Measurements from ENCODE around the gene FUT7.
A peak's percentile ranks its signal among the peaks of the same experiment; 100 is the strongest.

Gene FUT7

DNA sequence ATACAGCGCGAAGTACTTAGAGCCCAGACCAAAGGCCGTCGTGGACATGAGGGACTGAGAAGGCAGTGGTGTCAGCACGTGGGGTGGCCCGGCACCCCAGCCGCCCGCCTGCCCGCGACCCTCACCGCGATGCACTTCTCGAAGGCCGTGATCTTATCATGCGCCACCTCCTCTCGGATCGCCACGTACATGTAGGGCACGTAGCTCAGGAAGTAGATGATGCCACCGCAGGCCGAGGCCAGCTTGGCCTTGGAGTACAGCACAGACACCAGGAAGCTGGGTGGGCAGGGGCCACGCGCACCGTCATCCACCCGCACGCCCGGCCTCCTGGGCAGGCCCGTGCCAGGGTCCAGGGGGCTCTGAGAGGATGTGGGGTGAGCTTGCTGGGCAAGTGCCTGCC lies 14.8 kb downstream of the FUT7 start:
- no peak for DNase-seq

DNA sequence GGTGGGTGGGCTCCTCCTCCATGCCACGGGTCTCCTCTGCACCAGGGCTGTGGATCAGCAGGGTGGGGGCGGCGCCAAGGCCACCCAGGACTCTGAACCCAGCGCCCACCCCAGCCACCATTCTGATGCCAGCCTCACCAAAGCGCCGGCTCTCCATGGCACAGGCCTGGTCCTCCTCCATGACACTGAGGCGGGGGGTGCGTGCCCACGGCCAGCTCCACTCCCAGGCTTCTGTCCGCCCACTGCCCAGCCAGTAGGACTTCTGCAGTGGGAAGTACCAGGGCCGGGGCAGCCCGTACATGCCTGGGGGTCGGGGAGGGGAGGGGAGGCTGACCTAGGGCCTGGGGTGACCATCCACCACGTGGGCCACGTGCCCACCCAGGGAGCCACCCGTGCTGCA lies 15.5 kb downstream of the FUT7 start:
- DNase-seq = no peak

DNA sequence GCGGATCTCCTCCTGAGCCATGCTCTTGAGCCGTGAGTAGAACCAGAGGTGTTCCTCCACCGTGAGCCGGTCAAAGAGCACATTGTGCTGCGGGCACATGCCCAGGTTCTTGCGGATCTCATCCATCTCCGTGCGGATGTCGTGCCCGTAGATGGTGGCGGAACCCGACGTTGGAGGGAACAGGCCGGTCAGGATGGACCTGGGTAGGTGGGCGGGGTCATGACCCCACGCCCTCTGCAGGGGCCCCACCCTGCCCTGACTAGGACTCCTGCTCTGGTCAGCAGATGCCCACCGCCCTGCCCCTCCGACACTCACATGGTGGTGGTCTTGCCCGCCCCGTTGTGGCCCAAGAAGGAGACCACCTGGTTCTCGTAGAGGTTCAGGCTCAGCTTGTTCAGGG lies 15.9 kb downstream of the FUT7 start:
- no peak for DNase-seq

DNA sequence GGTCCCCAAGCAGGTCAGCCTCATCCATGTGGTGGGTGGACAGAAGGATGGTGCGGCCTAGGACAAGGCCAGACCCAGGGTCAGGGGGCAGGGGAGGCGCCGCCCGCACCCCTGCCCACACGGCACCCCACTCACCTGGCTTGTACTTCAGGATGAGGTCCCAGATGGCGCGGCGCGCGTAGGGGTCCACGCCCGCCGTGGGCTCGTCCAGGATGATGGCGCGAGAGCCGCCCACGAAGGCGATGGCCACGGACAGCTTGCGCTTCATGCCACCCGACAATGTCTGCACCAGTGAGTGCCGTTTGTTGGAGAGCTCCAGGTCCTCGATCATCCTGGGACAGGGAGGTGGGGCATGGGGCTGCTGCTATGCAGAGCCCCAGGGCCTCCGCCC lies 16.4 kb downstream of the FUT7 start:
- no peak for DNase-seq

DNA sequence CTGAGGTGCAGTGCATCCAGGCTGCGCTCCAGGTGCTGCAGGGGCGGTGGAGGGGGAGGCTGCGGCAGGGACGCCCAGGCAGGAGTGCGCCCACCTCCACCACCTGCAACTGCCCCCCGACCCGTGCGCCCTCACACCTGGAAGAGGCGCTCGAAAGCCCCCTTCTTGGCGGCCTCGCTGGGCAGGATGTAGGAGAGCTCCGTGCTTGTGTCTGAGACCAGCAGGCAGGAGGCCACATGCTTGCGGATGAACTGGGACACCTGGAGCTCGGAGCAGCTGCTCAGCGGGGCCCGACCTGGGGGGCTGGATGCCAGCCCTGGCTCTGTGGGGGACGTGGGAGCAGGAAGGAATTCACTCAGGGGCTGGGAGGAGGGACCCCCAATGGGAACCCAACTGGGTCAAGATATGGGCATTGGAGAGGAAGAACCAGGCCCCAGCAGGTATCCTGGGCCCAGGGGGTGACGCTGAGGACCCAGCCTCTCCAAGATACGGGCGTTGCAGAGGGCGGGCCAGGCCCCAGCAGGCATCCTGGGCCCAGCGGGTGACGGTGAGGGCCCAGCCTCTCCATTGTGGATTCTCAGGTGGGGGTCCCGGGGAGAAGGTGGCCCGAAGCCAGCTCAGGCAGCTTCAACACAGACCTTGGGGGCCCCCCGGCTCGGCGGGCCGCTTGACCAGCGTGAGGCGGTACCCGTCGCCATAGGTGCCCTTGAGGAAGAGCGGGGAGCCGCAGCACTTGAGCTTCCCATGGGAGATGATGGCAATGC lies 16.9 kb downstream of the FUT7 start:
- no peak for DNase-seq

DNA sequence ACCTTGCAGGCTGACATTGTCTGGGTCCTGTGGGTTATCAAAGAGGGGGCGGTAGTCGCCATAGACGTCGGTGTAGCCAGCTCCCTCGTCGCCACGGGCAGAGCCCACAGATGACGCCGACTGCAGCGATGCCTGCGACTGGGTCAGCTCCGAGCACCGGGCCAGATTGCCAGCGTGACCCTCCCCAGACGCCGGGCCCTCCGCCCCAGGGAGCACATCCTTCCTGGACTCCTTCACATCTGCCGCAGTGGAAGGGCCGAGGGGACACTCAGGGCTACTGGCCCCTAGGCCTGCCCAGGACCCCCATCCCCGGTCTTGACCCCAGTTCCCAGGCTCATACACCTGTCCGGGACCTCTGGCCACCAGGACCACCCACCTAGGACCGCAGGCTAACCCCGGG lies 17.7 kb downstream of the FUT7 start:
- no peak for DNase-seq

DNA sequence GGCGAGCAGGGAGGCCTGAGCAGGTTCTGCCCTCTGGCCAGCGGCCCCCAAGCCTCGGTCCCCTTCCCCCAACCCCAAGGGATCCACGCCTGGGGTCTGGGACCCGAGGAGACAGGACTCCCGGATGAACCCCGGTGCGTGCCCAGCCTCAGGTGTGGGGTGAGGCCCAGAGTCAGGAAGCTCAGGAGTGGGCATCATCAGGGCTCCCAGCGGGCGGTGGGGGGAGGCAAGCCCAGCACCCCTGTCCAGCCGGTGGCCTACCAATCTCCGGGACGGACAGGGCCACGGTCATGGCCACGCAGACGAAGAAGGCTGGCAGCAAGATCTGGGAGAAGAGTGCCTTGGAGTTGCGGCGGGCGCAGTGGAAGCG lies 18.3 kb downstream of the FUT7 start:
- DNase-seq = no peak

DNA sequence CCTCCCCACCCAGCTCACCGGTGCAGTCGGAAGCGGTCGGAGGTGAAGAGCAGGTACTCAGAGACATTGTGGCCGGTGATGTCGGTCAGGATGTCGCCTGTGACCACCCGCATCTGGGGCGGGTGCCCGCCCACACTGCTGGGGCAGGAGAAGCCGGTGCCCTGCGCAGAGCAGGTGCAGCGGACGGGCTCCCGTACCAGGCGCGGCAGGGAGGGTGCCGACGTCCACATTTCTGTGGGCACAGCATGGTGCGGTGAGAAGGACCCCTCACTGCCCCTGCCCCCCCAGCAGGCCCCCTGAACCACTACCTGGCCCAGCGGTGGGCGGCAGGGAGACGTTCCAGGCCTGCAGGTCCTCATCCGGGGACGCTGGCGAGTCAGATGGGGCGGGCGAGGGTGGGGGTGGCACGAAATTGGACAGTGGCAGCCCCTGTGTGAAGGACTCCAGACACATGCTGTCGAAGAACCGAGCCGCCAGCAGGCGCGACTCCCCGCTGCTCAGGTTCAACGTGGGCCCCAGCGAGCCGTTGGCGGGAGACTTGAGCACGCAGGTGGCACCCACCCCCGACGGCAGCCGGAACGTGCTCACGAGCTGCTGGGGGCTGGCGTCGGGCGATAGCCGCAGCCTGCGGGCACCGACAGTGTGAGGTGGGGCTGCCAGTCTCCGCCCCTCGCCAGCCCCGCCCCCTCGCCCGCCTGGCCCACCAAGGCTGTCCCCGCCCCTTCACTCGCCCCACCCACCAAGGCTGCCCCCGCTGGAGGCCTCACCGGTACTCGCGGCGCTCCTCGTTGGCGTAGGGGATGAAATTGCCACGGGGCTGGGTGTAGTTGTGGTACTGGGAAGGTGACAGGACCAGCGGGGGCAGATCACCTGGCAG lies 19.0 kb downstream of the FUT7 start:
- DNase-seq = no peak

DNA sequence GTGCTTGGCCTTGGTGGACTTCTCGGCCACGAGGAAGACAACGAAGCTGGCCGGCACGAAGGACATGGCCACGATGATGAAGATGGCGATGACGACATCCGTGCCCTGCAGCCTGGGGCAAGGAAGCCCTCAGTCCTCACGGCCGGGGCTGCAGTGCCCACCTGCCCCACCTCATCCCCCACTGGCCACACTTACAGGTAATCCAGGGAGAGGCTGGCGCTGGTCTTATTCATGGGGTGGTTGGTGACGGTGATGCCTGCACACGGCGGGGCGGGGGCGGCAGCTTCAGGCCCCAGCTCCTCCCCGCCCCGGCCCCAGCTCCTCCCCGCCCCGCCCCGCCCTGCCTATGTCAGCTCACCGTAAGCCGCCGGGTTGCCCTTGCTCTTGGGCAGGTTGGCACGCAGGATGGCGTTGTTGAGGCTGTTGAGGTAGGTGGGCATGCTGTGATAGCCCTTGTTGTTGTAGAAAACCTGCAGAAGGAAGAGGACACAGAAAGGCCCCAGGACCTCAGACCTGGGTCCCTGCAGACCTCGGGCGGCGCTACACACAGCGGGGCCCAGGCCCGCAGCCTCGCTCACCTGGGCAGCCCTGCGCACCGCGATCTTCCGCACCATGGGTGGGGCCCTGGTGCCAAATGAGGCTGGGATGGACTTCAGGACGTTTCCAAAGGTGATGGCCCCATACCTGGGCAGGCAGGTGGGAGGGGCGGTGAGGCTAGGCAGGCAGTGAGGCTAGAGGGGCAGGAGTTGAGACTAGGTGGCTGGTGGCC lies 19.8 kb downstream of the FUT7 start:
- no peak for DNase-seq

DNA sequence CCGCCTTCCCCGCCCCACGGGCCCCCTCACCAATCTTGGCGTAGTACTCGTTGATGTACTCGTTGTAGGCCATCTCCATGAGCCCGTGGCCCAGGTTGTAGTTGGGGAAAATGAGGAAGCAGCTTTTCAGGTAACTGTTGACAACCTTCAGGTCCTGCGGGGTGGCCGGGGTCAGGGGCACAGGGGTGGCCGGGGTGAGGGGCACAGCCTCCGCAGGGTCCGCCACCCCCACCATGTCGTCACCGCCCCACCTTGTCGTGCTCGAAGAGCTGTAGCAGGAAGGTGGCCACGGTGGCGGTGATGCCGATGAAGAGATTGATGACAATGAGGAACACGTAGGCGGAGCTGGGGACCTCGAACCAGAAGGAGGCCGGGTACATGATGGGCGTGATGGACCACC lies 20.7 kb downstream of the FUT7 start:
- no peak for DNase-seq

DNA sequence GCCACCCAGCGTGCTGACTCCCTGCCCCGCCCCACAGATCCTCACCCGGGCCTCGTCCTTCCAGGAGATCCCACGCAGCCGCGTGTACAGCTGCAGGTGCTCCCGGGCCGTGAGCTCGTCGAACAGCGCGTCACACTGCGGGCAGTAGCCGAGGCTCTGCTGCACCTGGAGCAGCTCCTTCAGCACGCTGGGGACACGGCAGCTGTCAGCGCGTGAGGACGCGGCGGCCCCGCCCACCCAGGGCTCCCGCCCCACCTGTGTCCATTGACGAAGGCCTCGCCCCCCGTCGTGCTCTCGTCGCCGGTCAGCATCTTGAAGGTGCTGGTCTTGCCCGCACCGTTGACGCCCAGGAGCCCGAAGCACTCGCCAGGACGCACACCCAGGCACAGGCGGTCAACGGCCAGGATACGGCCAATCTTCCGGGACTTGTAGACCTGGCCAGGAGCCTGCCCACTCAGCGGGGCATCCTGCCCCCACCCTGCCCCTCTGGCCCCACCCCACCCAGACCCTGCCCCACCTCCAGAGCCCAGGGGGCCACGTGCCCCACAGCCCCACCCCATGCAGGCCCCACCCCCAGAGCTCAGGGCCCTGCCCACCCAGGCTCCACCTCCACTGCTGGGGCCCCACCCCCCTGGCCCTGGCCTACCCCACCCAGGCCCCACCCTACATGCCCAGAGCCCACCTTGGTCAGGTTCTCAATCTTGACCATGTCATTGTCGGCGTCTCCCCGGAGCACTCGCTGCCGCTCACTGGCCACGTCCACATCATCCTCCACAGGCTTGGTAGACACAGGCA lies 21.8 kb downstream of the FUT7 start:
- no peak for DNase-seq

DNA sequence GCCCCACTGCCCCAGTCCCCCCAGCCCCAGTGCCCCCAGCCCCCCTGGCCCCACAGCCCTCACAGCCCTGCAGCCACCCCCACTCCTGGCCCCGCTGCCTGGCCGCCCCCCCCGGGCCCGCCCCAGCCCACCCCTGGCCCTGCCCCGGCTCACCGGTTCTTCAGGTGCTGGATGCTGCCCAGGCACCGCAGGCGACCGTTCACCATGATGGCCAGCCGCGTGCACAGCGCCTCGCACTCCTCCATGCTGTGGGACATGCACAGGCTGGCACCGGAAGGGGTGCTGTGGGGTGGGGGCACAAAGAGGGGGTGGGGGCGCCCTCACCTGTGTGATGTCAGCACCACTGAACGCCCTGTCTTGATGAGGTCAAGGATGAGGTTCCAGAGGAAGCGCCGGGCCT lies 22.7 kb downstream of the FUT7 start:
- DNase-seq = no peak

DNA sequence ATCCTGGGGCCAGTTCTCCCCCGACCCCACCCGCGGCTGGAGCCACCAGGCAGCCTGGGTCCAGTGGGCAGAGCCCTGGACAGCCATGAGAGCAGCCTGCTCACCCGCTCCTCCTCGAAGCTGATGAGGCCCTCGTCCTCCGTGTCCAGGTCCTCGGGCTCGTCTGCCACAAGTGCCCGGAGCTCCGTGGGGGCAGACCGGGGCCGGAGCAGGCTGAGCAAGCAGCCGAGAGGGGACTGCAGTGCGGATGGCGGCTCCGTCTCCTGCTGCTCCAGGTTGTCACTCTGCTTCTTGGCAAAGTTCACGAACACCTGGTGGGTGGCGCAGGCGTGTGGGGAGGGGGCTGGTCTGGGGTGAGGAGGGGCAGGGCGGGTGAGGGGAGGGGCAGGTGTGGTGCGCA lies 23.6 kb downstream of the FUT7 start:
- no peak for DNase-seq

DNA sequence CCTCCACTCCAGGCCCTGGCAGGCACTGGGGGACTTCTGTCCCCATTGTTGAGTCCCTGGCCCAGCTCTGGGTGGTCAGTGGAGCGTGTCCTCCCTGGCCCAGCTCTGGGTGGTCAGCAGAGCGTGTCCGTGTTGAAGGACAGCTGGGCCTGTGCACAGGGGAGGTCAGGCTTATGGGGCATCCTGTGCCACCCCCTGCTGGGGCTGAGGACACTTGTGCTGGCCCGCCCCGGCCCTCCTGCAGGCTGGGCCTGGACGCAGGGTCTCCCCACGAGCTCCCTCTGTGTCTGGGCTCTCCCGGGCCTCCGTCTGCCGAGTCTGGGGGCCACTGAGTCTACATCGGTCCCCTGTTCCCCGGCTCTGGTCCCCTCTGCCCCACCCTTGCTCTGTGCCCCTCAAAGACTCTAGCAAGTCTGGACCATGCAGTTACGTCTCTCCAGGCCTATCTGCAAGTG lies 24.0 kb downstream of the FUT7 start:
- DNase-seq = no peak

DNA sequence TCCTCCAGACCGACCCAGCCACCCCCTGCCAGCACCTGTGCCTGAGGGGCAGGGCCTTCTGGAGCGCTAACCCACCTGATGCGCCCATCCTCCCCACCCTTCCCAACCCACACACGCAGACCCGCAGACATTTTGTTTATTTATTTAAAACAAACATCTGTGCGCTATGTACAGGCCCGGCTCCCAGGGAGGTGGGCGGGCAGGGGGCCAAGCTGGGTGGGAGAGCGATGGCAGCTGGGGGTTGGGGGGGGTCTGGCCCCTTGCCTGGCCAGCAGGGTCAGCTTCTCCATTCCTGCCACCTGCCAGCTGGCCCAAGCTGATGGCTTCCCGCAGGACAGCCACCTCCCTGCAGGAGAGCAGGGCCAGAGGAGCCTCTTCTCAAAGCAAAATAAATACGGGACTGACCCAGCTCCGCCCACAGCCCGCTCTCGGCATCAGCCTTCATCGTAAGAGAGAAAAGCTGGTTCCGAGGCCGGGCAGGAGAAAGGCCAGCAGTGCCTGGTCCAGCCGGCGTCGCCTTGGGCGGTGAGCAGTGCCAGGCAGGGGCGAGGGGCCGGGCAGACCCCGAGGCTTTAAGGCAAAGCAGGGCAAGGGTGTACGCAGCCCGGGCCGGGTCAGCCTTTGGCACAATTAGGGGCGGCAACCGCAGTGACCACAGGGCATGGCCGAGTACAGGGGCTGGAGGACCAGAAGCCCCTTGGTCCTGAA lies 24.6 kb downstream of the FUT7 start:
- no peak for DNase-seq

DNA sequence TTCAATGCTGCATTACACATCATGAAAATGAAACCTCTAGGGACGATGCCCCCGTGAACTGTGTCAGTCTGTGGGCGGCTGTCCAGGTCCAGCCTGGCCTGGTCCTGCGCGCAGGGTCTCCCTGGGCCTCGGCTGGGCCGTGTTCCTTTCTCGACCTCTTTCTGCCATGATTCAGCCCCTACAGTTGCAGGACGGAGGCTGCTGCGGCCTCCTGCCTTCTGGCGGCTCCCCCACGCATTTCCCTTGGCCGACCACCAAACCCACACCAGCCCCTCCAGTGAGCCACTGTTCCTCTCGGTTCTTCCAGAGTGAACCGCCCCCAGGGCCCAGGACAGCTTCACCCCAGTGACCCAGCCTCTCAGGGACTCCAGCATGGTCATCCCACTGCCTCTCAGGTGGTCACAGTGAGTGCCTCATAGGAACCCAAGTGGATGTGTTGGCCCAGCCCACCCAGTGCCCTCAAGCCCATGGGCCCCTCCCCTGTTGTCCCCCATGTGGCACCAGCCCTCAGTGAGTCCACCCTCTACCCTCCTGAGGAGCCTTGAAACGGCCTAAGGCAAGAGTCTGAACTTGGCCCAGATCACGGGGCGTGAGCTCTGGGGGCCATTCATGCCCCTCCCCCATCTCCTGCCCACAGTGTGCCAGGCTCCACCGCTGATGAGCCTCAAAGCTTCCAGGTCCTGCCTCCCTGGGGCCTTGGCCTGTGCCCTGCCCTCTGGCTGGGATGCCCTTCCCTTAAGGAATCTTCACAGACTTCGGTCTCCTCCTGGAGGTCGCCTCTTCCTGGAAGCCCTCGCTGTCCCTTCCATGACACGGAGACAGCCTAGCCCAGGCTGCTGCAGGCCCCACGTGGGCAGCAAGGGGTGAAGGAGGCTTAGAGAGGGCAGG lies 25.5 kb downstream of the FUT7 start:
- no peak for DNase-seq

DNA sequence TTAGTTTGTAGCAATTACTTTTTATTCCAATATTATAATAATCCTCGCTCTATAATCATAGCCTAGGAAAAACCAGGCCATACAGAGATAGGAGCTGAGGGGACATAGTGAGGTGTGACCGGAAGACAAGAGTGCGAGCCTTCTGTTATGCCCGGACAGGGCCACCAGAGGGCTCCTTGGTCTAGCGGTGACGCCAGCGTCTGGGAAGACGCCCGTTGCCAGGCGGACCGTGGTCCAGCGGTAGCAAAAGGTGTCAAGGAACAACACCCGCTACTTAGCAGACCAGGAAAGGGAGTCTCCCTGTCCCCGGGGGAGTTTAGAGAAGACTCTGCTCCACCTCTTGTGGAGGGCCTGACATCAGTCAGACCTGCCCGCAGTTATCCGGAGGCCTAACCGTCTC lies 27.6 kb downstream of the FUT7 start:
- peak; percentile 32 for DNase-seq

DNA sequence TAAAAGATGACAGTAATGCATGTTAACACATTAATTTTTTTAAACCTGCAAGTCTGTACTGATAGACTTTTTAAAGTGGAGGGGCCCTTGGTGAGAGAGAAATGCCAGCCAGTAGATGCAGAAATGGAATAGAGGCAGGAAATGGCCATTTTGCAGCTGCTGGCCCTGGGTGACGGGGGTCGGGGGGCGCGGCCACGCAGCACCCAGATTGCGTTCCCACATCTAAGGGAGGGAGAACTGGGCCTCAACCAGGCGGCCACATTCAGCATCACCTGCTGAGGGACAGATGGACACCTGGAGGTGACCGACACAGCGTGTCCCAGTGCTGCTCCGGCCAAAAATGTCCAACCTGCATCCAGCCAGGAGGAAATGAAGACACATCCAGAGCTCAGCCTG lies 29.2 kb downstream of the FUT7 start:
- DNase-seq = no peak

DNA sequence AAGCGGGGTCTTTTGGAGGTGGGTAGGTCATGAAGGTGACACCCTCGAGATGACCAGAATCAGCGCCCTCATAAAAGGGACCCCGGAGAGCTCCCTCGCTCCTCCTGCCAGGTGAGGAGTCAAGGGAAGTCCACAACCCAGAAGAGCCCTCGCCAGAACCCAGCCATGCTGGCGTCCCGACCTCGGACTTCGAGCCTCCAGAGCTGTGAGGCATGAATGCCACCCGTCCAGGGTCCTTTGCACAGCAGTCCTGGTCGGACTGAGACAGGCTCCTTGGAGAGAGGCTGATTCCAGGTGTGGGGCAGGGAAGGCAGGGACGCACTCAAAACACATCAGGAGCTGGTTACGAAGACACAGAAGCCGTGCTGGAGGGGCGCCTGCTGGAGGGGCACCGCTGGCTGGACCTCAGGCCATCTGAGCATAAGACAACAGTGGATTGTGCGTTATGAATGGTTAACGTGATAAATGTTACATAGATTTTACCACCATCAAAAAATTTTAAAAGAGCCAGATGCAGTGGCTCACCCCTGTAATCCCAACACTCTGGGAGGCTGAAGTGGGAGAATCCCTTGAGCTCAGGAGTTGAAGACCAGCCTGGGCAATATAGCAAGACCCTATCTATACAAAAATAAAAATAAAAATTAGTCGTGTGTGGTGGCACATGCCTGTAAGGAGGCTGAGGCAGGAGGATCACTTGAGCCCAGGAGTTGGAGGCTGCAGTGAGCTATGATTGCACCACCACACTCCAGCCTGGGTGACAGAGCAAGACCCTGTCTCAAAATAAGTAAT lies 29.8 kb downstream of the FUT7 start:
- no peak for DNase-seq
